OCI-LY1 (cell line): ENCODE results near the gene CHD9NB.

Experiments used
- EZH2 ChIP-seq: fragments of 200-600 bp; sonication (generic), shearing (Covaris generic); IDR thresholded peaks from 2 replicates; pipeline ENCODE4 v1.8.0; 2017; ENCODE audit warnings: borderline replicate concordance, mixed run types, mild to moderate bottlenecking, antibody characterized with exemption, low read length, moderate library complexity, mixed read lengths
- TF ChIP-seq, protein P1 (sequence below): fragments of 200-600 bp; sonication (generic), shearing (Covaris generic); IDR thresholded peaks from 2 replicates; pipeline ENCODE4 v1.5.1; 2017; ENCODE audit warnings: mild to moderate bottlenecking, antibody characterized with exemption, low read length, moderate library complexity, mixed read lengths

DNA sequence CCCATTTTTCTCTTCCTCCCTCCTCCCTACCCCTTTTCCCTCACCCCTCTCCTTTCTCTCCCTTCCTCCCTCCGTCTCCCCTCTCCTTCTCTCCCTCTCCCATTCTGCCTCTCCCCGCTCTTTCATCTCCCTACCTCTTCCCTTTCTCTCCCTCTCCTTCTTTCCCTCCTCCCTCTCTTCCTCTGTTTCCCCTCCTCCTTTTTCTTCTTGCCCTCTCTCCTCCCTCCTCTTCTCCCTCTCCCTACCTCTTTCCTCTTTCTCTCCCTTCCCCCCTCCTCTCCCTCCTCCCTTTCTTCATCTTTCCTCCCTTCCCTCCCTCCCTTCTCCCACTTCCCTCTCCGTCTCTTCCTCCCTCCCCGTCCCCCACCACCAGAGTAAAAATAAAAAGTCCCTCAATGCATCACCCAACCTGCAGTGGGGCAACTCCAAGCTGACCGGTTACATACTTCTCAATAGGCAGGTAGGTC, 10.4 kb downstream of the CHD9NB start:
- TF ChIP-seq, protein P1, sequence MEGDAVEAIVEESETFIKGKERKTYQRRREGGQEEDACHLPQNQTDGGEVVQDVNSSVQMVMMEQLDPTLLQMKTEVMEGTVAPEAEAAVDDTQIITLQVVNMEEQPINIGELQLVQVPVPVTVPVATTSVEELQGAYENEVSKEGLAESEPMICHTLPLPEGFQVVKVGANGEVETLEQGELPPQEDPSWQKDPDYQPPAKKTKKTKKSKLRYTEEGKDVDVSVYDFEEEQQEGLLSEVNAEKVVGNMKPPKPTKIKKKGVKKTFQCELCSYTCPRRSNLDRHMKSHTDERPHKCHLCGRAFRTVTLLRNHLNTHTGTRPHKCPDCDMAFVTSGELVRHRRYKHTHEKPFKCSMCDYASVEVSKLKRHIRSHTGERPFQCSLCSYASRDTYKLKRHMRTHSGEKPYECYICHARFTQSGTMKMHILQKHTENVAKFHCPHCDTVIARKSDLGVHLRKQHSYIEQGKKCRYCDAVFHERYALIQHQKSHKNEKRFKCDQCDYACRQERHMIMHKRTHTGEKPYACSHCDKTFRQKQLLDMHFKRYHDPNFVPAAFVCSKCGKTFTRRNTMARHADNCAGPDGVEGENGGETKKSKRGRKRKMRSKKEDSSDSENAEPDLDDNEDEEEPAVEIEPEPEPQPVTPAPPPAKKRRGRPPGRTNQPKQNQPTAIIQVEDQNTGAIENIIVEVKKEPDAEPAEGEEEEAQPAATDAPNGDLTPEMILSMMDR, result no peak
- TF ChIP-seq EZH2, result no peak
